Small intestine (tissue), 7 donors: Measurements from ENCODE around the gene PHF5A. TPM values are rescaled to one million over a fixed set of nuclear protein-coding genes. Genes with fewer than 3 reads are reported as not detected.
A peak's percentile ranks its signal among the peaks of the same experiment; 100 is the strongest.
"Not testable (repeated sequence)": the region's sequence is repeated elsewhere in the genome, so short reads cannot be mapped to it uniquely, and the experiment has no call there.

ENCODE experiments used
- DNase-seq, 2 donors: peaks; one replicate each; pipeline versions ENCODE4 v3.0.0 to v3.0.0-alpha.2; 2013
- FAIRE-seq: peaks from 2 replicates; lab custom pipeline; 2012; peaks lifted over from hg19 to GRCh38; lab: Jason Lieb, UNC
- H3K27ac ChIP-seq, 3 donors: one replicate each; pipeline ENCODE4 v1.5.1; 2013; ENCODE audit warnings: low read length in 2 of 3, mild to moderate bottlenecking in 2 of 3, control low read depth in 1 of 3, inconsistent platforms in 1 of 3, low read depth in 1 of 3, moderate library complexity in 1 of 3
- H3K27me3 ChIP-seq, 3 donors: one replicate each; pipeline ENCODE4 v1.6.1; 2013; ENCODE audit warnings: low read length in 3 of 3, inconsistent platforms in 1 of 3; ENCODE audit not compliant: control insufficient read depth in 3 of 3, insufficient read depth in 3 of 3
- H3K36me3 ChIP-seq, 3 donors: one replicate each; pipeline ENCODE4 v1.6.1; 2013; ENCODE audit warnings: low read length in 3 of 3, inconsistent platforms in 1 of 3, low read depth in 1 of 3, mild to moderate bottlenecking in 1 of 3, moderate library complexity in 1 of 3; ENCODE audit not compliant: control insufficient read depth in 3 of 3, insufficient read depth in 2 of 3
- H3K4me1 ChIP-seq, 3 donors: one replicate each; pipeline ENCODE4 v1.6.1; 2013; ENCODE audit warnings: low read length in 2 of 3, inconsistent platforms in 1 of 3, low read depth in 1 of 3, mild to moderate bottlenecking in 1 of 3, moderate library complexity in 1 of 3; ENCODE audit not compliant: control insufficient read depth in 3 of 3, insufficient read depth in 2 of 3
- H3K4me3 ChIP-seq, 3 donors: one replicate each; pipeline ENCODE4 v1.5.1; 2013; ENCODE audit warnings: low read length in 3 of 3, control low read depth in 1 of 3, inconsistent platforms in 1 of 3, low read depth in 1 of 3, mild to moderate bottlenecking in 1 of 3, moderate library complexity in 1 of 3
- H3K9me3 ChIP-seq, 2 donors: one replicate each; pipeline ENCODE4 v1.6.1; 2013; ENCODE audit warnings: low read depth in 1 of 2, low read length in 1 of 2; ENCODE audit not compliant: control insufficient read depth in 2 of 2, insufficient read depth in 1 of 2
- WGBS, 3 donors: extraction: QIAGEN DNeasy Blood & Tissue Kit; methylation state at CpG; one replicate each; pipeline ENCODE4 v1.1.7; 2013; 5-methylcytosine and 5-hydroxymethylcytosine counted together
- polyA plus RNA-seq, 4 donors: library from polyadenylated mRNA; stranded (reverse) in 3 of 4; unstranded in 1 of 4; fragments of 200-250 nt in 3 of 4; fragments of 120-200 nt in 1 of 4; gene quantifications; one replicate each; pipeline versions ENCODE4 v1.2.1 to v1.2.3, GENCODE V29; 2013
- donor health status: healthy with polysubstance abuse.
- donor health status: control.
- donor health status: control.
- donor health status: Bipolar disorder and iron deficiency.
- donor health status: healthy.

The PHF5A gene
- polyA plus RNA-seq, 4 donors: 39.6 to 62.7 (median 55.3) TPM

GRCh38 chr22:41474872-41475451, 6.5 kb upstream of the PHF5A start:
- no peaks in the 10 kb centered on the region for H3K9me3 ChIP-seq
- H3K4me1 ChIP-seq: peaks cover 3 to 68% (median 4%) of the 10 kb centered on the region in 3 donors
- WGBS, 3 donors: 76 to 84% (median 82%) methylated on average over 6 of the region's 6 CpGs
- H3K36me3 ChIP-seq: peaks cover 0 to 48% (median 9%) of the 10 kb centered on the region in 3 donors
- no peak overlapping the region for H3K4me3 ChIP-seq
- H3K27ac ChIP-seq: peak overlapping the region in 1 of 3 donors; percentile 91
- peak in 1 of 2 donors; percentile 77 for DNase-seq
- H3K27me3 ChIP-seq: no peaks in the 10 kb centered on the region
- FAIRE-seq: no peak

- no peaks in the 10 kb centered on the region for H3K27me3 ChIP-seq
- no peaks in the 10 kb centered on the region for H3K9me3 ChIP-seq
- H3K4me1 ChIP-seq: peaks cover 6 to 56% (median 9%) of the 10 kb centered on the region in 3 donors
- H3K4me3 ChIP-seq: peak overlapping the region in 2 of 3 donors; percentile 2 to 21
- H3K27ac ChIP-seq: peak overlapping the region; percentile 80 to 96 (median 87)
- H3K36me3 ChIP-seq: peaks cover 0 to 30% (median 4%) of the 10 kb centered on the region in 3 donors
- DNase-seq (peak; percentile 79 to 92), FAIRE-seq (no peak)
- 16 to 59% (median 41%) methylated on average over 2 of the region's 2 CpGs for WGBS, 3 donors
These were observed 3.1 kb upstream of the PHF5A start for GRCh38 chr22:41471568-41471967.

- FAIRE-seq (no peak), DNase-seq (peak; percentile 26 to 42)
- peaks cover 4 to 34% (median 7%) of the 10 kb centered on the region in 3 donors for H3K36me3 ChIP-seq
- H3K27ac ChIP-seq: peak overlapping the region; percentile 80 to 96 (median 87)
- peaks cover 6 to 53% (median 9%) of the 10 kb centered on the region in 3 donors for H3K4me1 ChIP-seq
- no peaks in the 10 kb centered on the region for H3K27me3 ChIP-seq
- WGBS, 3 donors: 66 to 76% (median 72%) methylated on average over 2 of the region's 2 CpGs
- no peaks in the 10 kb centered on the region for H3K9me3 ChIP-seq
- peak overlapping the region in 2 of 3 donors; percentile 2 to 28 for H3K4me3 ChIP-seq
These were observed 2.4 kb upstream of the PHF5A start for GRCh38 chr22:41470886-41471285.

- H3K36me3 ChIP-seq: peaks cover 4 to 38% (median 12%) of the 10 kb centered on the region in 3 donors
- no peaks in the 10 kb centered on the region for H3K9me3 ChIP-seq
- H3K27ac ChIP-seq: peak overlapping the region; percentile 96 to 99 (median 98)
- DNase-seq: peak; percentile 85
- H3K27me3 ChIP-seq: no peaks in the 10 kb centered on the region
- H3K4me3 ChIP-seq: peak overlapping the region; percentile 75 to 90 (median 86)
- WGBS, 3 donors: 0 to 1% (median 1%) methylated on average over 30 of the region's 30 CpGs
- H3K4me1 ChIP-seq: peaks cover 6 to 44% (median 9%) of the 10 kb centered on the region in 3 donors
- FAIRE-seq: no peak
These were observed 843 bp upstream of the PHF5A start for GRCh38 chr22:41469218-41469851.

GRCh38 chr22:41461901-41462300, 6.6 kb downstream of the PHF5A start:
- DNase-seq (no peak), FAIRE-seq (no peak)
- Histone ChIP-seq H3K4me1 (peaks cover 0 to 5% (median 0%) of the 10 kb centered on the region in 3 donors), H3K27ac (no peak overlapping the region), H3K9me3 (no peaks in the 10 kb centered on the region), H3K4me3 (no peak overlapping the region), H3K36me3 (peaks cover 8 to 64% (median 14%) of the 10 kb centered on the region in 3 donors), H3K27me3 (no peaks in the 10 kb centered on the region)
- 93 to 95% (median 94%) methylated on average over 4 of the region's 4 CpGs for WGBS, 3 donors

GRCh38 chr22:41460071-41460470, 8.4 kb downstream of the PHF5A start:
- H3K4me3 ChIP-seq, H3K4me1 ChIP-seq, DNase-seq, H3K9me3 ChIP-seq, H3K27me3 ChIP-seq, H3K27ac ChIP-seq, FAIRE-seq: not testable (repeated sequence)
- H3K36me3 ChIP-seq: peaks cover 5 to 54% (median 10%) of the 10 kb centered on the region in 3 donors
- WGBS, 3 donors: 80 to 86% (median 80%) methylated on average over 5 of the region's 5 CpGs

GRCh38 chr22:41459431-41459830, 9.1 kb downstream of the PHF5A start:
- DNase-seq (no peak), FAIRE-seq (no peak)
- Histone ChIP-seq H3K9me3 (no peaks in the 10 kb centered on the region), H3K27ac (no peak overlapping the region), H3K4me1 (peaks cover 0 to 5% (median 0%) of the 10 kb centered on the region in 3 donors), H3K4me3 (no peak overlapping the region), H3K27me3 (no peaks in the 10 kb centered on the region), H3K36me3 (peaks cover under 1 to 53% (median 10%) of the 10 kb centered on the region in 3 donors)
- 32 to 53% (median 32%) methylated on average over 1 of the region's 1 CpG for WGBS, 3 donors

- WGBS, 3 donors: 82 to 88% (median 87%) methylated on average over 7 of the region's 7 CpGs
- Histone ChIP-seq H3K36me3 (peaks cover 0 to 47% (median 5%) of the 10 kb centered on the region in 3 donors), H3K4me3 (no peak overlapping the region), H3K9me3 (no peaks in the 10 kb centered on the region), H3K4me1 (peaks cover 0 to 5% (median 0%) of the 10 kb centered on the region in 3 donors), H3K27me3 (no peaks in the 10 kb centered on the region), H3K27ac (no peak overlapping the region)
- FAIRE-seq (no peak), DNase-seq (no peak)
These were observed 10.2 kb downstream of the PHF5A start for GRCh38 chr22:41458161-41458728.
